ENCODE data around the gene RNF43.

RNF43 gene

GRCh38 chr17:58396173-58396572 lies 21.2 kb downstream of the RNF43 start:
- no peak overlapping the region for H3K9ac ChIP-seq (ENCODE audit: low read length in 5 of 5)
- H3K27ac ChIP-seq (ENCODE audit: low read depth, low read length) = no peak overlapping the region
- H3K36me3 ChIP-seq (ENCODE audit: control insufficient read depth in 5 of 5, insufficient read depth in 5 of 5, low read length in 5 of 5) = no peaks in the 10 kb centered on the region
- no peak overlapping the region for H3K4me3 ChIP-seq (ENCODE audit: low read depth in 1 of 5, low read length in 5 of 5)
- no peaks in the 10 kb centered on the region for H3K9me3 ChIP-seq (ENCODE audit: control insufficient read depth in 5 of 5, low read length in 5 of 5)
- H3K4me1 ChIP-seq (ENCODE audit: control insufficient read depth in 5 of 5, insufficient read depth in 5 of 5, low read length in 5 of 5) = no peaks in the 10 kb centered on the region
- H3K27me3 ChIP-seq (ENCODE audit: control insufficient read depth in 5 of 5, insufficient read depth in 4 of 5, low read length in 5 of 5) = peaks cover 0 to 16% (median 8%) of the 10 kb centered on the region in 5 donors

GRCh38 chr17:58394534-58395223 lies 22.7 kb downstream of the RNF43 start:
- Histone ChIP-seq H3K27me3 (ENCODE audit: control insufficient read depth in 5 of 5, insufficient read depth in 4 of 5, low read length in 5 of 5) (peaks cover 0 to 16% (median 8%) of the 10 kb centered on the region in 5 donors), H3K4me3 (ENCODE audit: low read depth in 1 of 5, low read length in 5 of 5) (no peak overlapping the region), H3K27ac (ENCODE audit: low read depth, low read length) (no peak overlapping the region), H3K4me1 (ENCODE audit: control insufficient read depth in 5 of 5, insufficient read depth in 5 of 5, low read length in 5 of 5) (no peaks in the 10 kb centered on the region), H3K9me3 (ENCODE audit: control insufficient read depth in 5 of 5, low read length in 5 of 5) (no peaks in the 10 kb centered on the region), H3K36me3 (ENCODE audit: control insufficient read depth in 5 of 5, insufficient read depth in 5 of 5, low read length in 5 of 5) (no peaks in the 10 kb centered on the region), H3K9ac (ENCODE audit: low read length in 5 of 5) (no peak overlapping the region)

GRCh38 chr17:58391302-58391984 lies 25.9 kb downstream of the RNF43 start:
- Histone ChIP-seq H3K9me3 (ENCODE audit: control insufficient read depth in 5 of 5, low read length in 5 of 5) (no peaks in the 10 kb centered on the region), H3K4me3 (ENCODE audit: low read depth in 1 of 5, low read length in 5 of 5) (no peak overlapping the region), H3K27ac (ENCODE audit: low read depth, low read length) (no peak overlapping the region), H3K36me3 (ENCODE audit: control insufficient read depth in 5 of 5, insufficient read depth in 5 of 5, low read length in 5 of 5) (no peaks in the 10 kb centered on the region), H3K4me1 (ENCODE audit: control insufficient read depth in 5 of 5, insufficient read depth in 5 of 5, low read length in 5 of 5) (no peaks in the 10 kb centered on the region), H3K9ac (ENCODE audit: low read length in 5 of 5) (no peak overlapping the region), H3K27me3 (ENCODE audit: control insufficient read depth in 5 of 5, insufficient read depth in 4 of 5, low read length in 5 of 5) (peaks cover 0 to 16% (median 8%) of the 10 kb centered on the region in 5 donors)

- Histone ChIP-seq H3K36me3 (ENCODE audit: control insufficient read depth in 5 of 5, insufficient read depth in 5 of 5, low read length in 5 of 5) (no peaks in the 10 kb centered on the region), H3K27me3 (ENCODE audit: control insufficient read depth in 5 of 5, insufficient read depth in 4 of 5, low read length in 5 of 5) (peaks cover 0 to 13% (median 8%) of the 10 kb centered on the region in 5 donors), H3K9me3 (ENCODE audit: control insufficient read depth in 5 of 5, low read length in 5 of 5) (no peaks in the 10 kb centered on the region), H3K27ac (ENCODE audit: low read depth, low read length) (no peak overlapping the region), H3K4me1 (ENCODE audit: control insufficient read depth in 5 of 5, insufficient read depth in 5 of 5, low read length in 5 of 5) (no peaks in the 10 kb centered on the region), H3K4me3 (ENCODE audit: low read depth in 1 of 5, low read length in 5 of 5) (no peak overlapping the region), H3K9ac (ENCODE audit: low read length in 5 of 5) (no peak overlapping the region)
These were observed 26.4 kb downstream of the RNF43 start for GRCh38 chr17:58390884-58391283.

GRCh38 chr17:58388302-58389190 lies 28.8 kb downstream of the RNF43 start:
- H3K27ac ChIP-seq (ENCODE audit: low read depth, low read length) = no peak overlapping the region
- H3K4me1 ChIP-seq (ENCODE audit: control insufficient read depth in 5 of 5, insufficient read depth in 5 of 5, low read length in 5 of 5) = no peaks in the 10 kb centered on the region
- no peaks in the 10 kb centered on the region for H3K9me3 ChIP-seq (ENCODE audit: control insufficient read depth in 5 of 5, low read length in 5 of 5)
- no peak overlapping the region for H3K4me3 ChIP-seq (ENCODE audit: low read depth in 1 of 5, low read length in 5 of 5)
- no peak overlapping the region for H3K9ac ChIP-seq (ENCODE audit: low read length in 5 of 5)
- H3K36me3 ChIP-seq (ENCODE audit: control insufficient read depth in 5 of 5, insufficient read depth in 5 of 5, low read length in 5 of 5) = no peaks in the 10 kb centered on the region
- peaks cover 0 to 12% (median 8%) of the 10 kb centered on the region in 5 donors for H3K27me3 ChIP-seq (ENCODE audit: control insufficient read depth in 5 of 5, insufficient read depth in 4 of 5, low read length in 5 of 5)

GRCh38 chr17:58387834-58388233 lies 29.5 kb downstream of the RNF43 start:
- H3K9me3 ChIP-seq (ENCODE audit: control insufficient read depth in 5 of 5, low read length in 5 of 5) = no peaks in the 10 kb centered on the region
- H3K27me3 ChIP-seq (ENCODE audit: control insufficient read depth in 5 of 5, insufficient read depth in 4 of 5, low read length in 5 of 5) = peaks cover 0 to 12% (median 8%) of the 10 kb centered on the region in 5 donors
- H3K4me1 ChIP-seq (ENCODE audit: control insufficient read depth in 5 of 5, insufficient read depth in 5 of 5, low read length in 5 of 5) = no peaks in the 10 kb centered on the region
- H3K9ac ChIP-seq (ENCODE audit: low read length in 5 of 5) = no peak overlapping the region
- H3K36me3 ChIP-seq (ENCODE audit: control insufficient read depth in 5 of 5, insufficient read depth in 5 of 5, low read length in 5 of 5) = no peaks in the 10 kb centered on the region
- no peak overlapping the region for H3K27ac ChIP-seq (ENCODE audit: low read depth, low read length)
- H3K4me3 ChIP-seq (ENCODE audit: low read depth in 1 of 5, low read length in 5 of 5) = no peak overlapping the region

GRCh38 chr17:58386708-58387107 lies 30.6 kb downstream of the RNF43 start:
- H3K27ac ChIP-seq (ENCODE audit: low read depth, low read length) = no peak overlapping the region
- H3K4me3 ChIP-seq (ENCODE audit: low read depth in 1 of 5, low read length in 5 of 5) = no peak overlapping the region
- no peak overlapping the region for H3K9ac ChIP-seq (ENCODE audit: low read length in 5 of 5)
- H3K36me3 ChIP-seq (ENCODE audit: control insufficient read depth in 5 of 5, insufficient read depth in 5 of 5, low read length in 5 of 5) = no peaks in the 10 kb centered on the region
- H3K9me3 ChIP-seq (ENCODE audit: control insufficient read depth in 5 of 5, low read length in 5 of 5) = no peaks in the 10 kb centered on the region
- no peaks in the 10 kb centered on the region for H3K4me1 ChIP-seq (ENCODE audit: control insufficient read depth in 5 of 5, insufficient read depth in 5 of 5, low read length in 5 of 5)
- peaks cover 0 to 10% (median 5%) of the 10 kb centered on the region in 5 donors for H3K27me3 ChIP-seq (ENCODE audit: control insufficient read depth in 5 of 5, insufficient read depth in 4 of 5, low read length in 5 of 5)

- no peaks in the 10 kb centered on the region for H3K36me3 ChIP-seq (ENCODE audit: control insufficient read depth in 5 of 5, insufficient read depth in 5 of 5, low read length in 5 of 5)
- H3K4me3 ChIP-seq (ENCODE audit: low read depth in 1 of 5, low read length in 5 of 5) = no peak overlapping the region
- H3K27me3 ChIP-seq (ENCODE audit: control insufficient read depth in 5 of 5, insufficient read depth in 4 of 5, low read length in 5 of 5) = peaks cover 0 to 10% (median 2%) of the 10 kb centered on the region in 5 donors
- no peaks in the 10 kb centered on the region for H3K4me1 ChIP-seq (ENCODE audit: control insufficient read depth in 5 of 5, insufficient read depth in 5 of 5, low read length in 5 of 5)
- H3K27ac ChIP-seq (ENCODE audit: low read depth, low read length) = no peak overlapping the region
- H3K9me3 ChIP-seq (ENCODE audit: control insufficient read depth in 5 of 5, low read length in 5 of 5) = no peaks in the 10 kb centered on the region
- no peak overlapping the region for H3K9ac ChIP-seq (ENCODE audit: low read length in 5 of 5)
These were observed 31.9 kb downstream of the RNF43 start for GRCh38 chr17:58385359-58385899.

- peaks cover 0 to 10% (median 2%) of the 10 kb centered on the region in 5 donors for H3K27me3 ChIP-seq (ENCODE audit: control insufficient read depth in 5 of 5, insufficient read depth in 4 of 5, low read length in 5 of 5)
- no peak overlapping the region for H3K27ac ChIP-seq (ENCODE audit: low read depth, low read length)
- no peaks in the 10 kb centered on the region for H3K9me3 ChIP-seq (ENCODE audit: control insufficient read depth in 5 of 5, low read length in 5 of 5)
- H3K4me3 ChIP-seq (ENCODE audit: low read depth in 1 of 5, low read length in 5 of 5) = no peak overlapping the region
- H3K36me3 ChIP-seq (ENCODE audit: control insufficient read depth in 5 of 5, insufficient read depth in 5 of 5, low read length in 5 of 5) = no peaks in the 10 kb centered on the region
- no peaks in the 10 kb centered on the region for H3K4me1 ChIP-seq (ENCODE audit: control insufficient read depth in 5 of 5, insufficient read depth in 5 of 5, low read length in 5 of 5)
- H3K9ac ChIP-seq (ENCODE audit: low read length in 5 of 5) = no peak overlapping the region
These were observed 32.4 kb downstream of the RNF43 start for GRCh38 chr17:58384897-58385296.

Data from subcutaneous abdominal adipose tissue (tissue), 5 donors.